ENCODE measurements around the gene TCEANC2.

DNA sequence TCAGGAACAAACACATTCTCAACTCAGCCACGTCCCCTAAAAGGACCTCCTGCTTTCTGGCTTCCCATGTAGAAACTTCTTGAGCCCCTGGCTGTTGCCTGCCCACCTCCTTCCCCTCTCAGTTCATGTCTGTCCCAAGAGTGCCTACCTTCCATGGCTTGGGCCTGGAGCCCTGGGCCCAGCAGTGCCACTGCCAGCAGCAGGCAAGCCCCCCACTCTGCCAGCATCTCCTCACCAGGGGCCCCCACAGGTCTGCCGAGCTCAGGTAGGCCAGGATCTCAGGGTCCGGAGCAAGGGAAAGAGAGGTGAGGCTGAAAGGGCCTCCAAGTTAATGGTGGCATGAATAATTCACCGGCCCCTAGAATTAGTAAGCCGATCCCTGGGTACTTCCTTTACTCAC, 99.3 kb downstream of the TCEANC2 start, which contains the start of gene CDCP2:
- TF ChIP-seq GATA2 (IDR thresholded peaks at IDR 0.05; ENCODE audit: low read depth, low read length): no peak
- no peak for TF ChIP-seq GATA3 (IDR thresholded peaks at IDR 0.05; ENCODE audit: low read depth, low read length)

Data from SH-SY5Y (cell line).